Activated naive CD4-positive, alpha-beta T cell (primary cell): ENCODE data around the gene PRDM16.

Experiments
- DNase-seq, 4 experiments: peaks; one replicate each; lab custom pipeline; 2025; lab: John Stamatoyannopoulos, UW

Gene PRDM16

GRCh38 chr1:3262681-3263286, 193.8 kb downstream of the PRDM16 start:
- no peak for DNase-seq

- DNase-seq, result no peak
Observed at GRCh38 chr1:3263790-3264189, 194.8 kb downstream of the PRDM16 start.

- no peak for DNase-seq
Observed at GRCh38 chr1:3264456-3264855, 195.5 kb downstream of the PRDM16 start.

GRCh38 chr1:3265835-3266805, 197.1 kb downstream of the PRDM16 start:
- DNase-seq, result no peak

- DNase-seq, result no peak
Observed at GRCh38 chr1:3266870-3267549, 198.0 kb downstream of the PRDM16 start.

- no peak for DNase-seq
Observed at GRCh38 chr1:3267550-3268270, 198.7 kb downstream of the PRDM16 start.

- DNase-seq, result no peak
Observed at GRCh38 chr1:3268281-3268680, 199.3 kb downstream of the PRDM16 start.

- no peak for DNase-seq
Observed at GRCh38 chr1:3270403-3271245, 201.6 kb downstream of the PRDM16 start.

GRCh38 chr1:3271866-3272265, 202.9 kb downstream of the PRDM16 start:
- no peak for DNase-seq

- DNase-seq, result no peak
Observed at GRCh38 chr1:3272321-3273045, 203.5 kb downstream of the PRDM16 start.

- DNase-seq, result no peak
Observed at GRCh38 chr1:3273447-3273846, 204.4 kb downstream of the PRDM16 start.

GRCh38 chr1:3274972-3275371, 206.0 kb downstream of the PRDM16 start:
- no peak for DNase-seq

- no peak for DNase-seq
Observed at GRCh38 chr1:3275471-3276340, 206.7 kb downstream of the PRDM16 start.

GRCh38 chr1:3276341-3276800, 207.4 kb downstream of the PRDM16 start:
- DNase-seq, result no peak

GRCh38 chr1:3277011-3277471, 208.0 kb downstream of the PRDM16 start:
- no peak for DNase-seq

- no peak for DNase-seq
Observed at GRCh38 chr1:3277623-3278022, 208.6 kb downstream of the PRDM16 start.

GRCh38 chr1:3278416-3279181, 209.6 kb downstream of the PRDM16 start:
- DNase-seq, result no peak

- no peak for DNase-seq
Observed at GRCh38 chr1:3279182-3279470, 210.1 kb downstream of the PRDM16 start.

GRCh38 chr1:3281735-3282134, 212.7 kb downstream of the PRDM16 start:
- DNase-seq, result no peak
